HG03175 (cell line): ENCODE data around the gene RPUSD2.
A peak's percentile ranks its signal among the peaks of the same experiment; 100 is the strongest.
"Not testable (repeated sequence)": the region's sequence is repeated elsewhere in the genome, so short reads cannot be mapped to it uniquely, and the experiment has no call there.

Source experiments
- ATAC-seq: cut with Tn5 transposase; IDR thresholded peaks from one replicate; pipeline ENCODE4 v1.9.1; 2021; ENCODE audit warnings: mild to moderate bottlenecking, moderate library complexity; ENCODE audit not compliant: unreplicated experiment

RPUSD2 gene

GRCh38 chr15:40565333-40566238 is 3.5 kb upstream of the RPUSD2 start:
- no peak for ATAC-seq

GRCh38 chr15:40567111-40567510 is 2.0 kb upstream of the RPUSD2 start:
- ATAC-seq = no peak

DNA sequence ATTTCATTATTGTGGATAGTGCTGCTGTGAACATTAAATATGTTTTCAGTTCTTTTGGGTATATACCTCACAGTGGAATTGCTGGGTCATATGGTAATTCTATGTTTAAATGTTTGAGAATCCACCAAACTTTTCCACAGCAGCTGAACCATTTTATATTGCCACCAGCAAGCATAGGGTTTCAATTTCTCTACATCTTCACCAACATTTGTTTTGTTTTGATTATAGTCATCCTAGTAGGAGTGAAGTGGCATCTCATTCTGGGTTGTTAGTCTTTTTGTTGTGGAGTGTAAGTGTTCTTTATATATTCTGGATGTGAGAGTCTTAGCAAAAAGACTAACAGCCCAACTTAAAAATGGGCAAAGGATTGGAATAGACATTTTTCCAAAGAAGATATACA is 6.0 kb downstream of the RPUSD2 start:
- ATAC-seq = no peak

- ATAC-seq = not testable (repeated sequence)
These were observed 7.8 kb downstream of the RPUSD2 start for GRCh38 chr15:40576914-40577313.

- no peak for ATAC-seq
These were observed 9.8 kb downstream of the RPUSD2 start for GRCh38 chr15:40578892-40579291.

GRCh38 chr15:40581796-40582195 is 12.7 kb downstream of the RPUSD2 start:
- ATAC-seq = not testable (repeated sequence)

- ATAC-seq = no peak
These were observed 13.7 kb downstream of the RPUSD2 start for GRCh38 chr15:40582726-40583246.

GRCh38 chr15:40584191-40584590 is 15.1 kb downstream of the RPUSD2 start:
- ATAC-seq = no peak

- ATAC-seq = no peak
These were observed 21.6 kb downstream of the RPUSD2 start for GRCh38 chr15:40590667-40591050.

GRCh38 chr15:40591389-40591788 is 22.3 kb downstream of the RPUSD2 start:
- ATAC-seq = no peak

DNA sequence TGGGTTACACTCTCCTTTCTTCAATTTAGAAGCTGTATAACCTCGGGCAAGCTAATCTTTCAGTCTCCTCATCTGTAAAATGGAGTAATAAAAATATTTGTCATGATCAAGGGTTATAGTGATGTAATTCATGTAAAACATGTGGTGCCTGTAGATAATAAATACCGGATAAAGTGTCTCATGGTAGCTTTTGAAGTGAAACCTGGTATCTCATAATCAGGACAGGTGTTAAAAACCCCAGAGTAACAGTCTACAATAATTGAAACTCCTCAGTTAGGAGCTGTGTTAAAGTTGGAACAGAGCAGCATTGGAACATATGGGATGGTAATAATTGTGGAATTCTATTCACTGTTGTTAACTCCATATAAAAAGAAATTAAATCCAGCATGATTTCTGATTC is 24.1 kb downstream of the RPUSD2 start:
- no peak for ATAC-seq

DNA sequence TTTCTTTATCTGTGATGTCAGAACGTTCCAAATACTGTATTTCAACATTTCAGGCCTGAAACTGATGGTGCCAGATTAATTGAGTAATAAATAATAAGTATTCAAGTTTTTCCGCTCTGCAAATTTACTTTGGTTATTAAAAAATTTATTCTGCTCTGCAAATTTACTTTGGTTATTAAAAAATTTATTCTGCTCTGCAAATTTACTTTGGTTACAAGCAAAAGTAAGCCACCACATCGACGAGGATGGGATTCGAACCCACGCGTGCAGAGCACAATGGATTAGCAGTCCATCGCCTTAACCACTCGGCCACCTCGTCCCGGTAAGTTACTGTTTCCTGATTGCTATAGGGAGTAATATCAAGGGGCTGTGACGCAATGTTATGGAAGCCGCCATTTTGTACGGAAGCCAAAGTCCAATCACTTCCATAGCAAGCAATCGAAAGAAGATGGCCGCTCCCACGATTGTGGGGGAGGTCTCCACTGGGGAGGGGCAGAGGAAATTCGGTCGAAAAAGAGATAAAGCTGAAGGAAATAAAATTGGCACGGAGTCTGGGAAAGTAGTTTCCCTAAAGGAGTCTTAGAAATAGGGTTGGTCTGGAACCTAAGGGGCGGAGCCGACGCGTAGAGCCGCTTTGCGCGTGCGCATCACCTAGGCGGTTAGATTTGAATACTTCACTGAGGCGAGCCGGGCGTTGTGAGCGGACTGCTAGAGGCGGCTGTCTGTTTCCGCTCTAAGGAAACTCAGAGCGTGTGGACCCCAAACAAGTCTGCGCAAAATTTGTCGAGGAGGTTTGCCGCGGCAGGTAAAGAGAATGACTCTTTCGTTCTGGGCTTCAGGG is 24.7 kb downstream of the RPUSD2 start, which contains the start of gene KNL1:
TSS of gene KNL1 (plus strand) at position 662 of the 841 bp plus-strand sequence. CDS start 8,683 bp downstream, outside the sequence.
- ATAC-seq = peak; percentile 79

- peak; percentile 52 for ATAC-seq
These were observed 25.3 kb downstream of the RPUSD2 start for GRCh38 chr15:40594429-40594836.

DNA sequence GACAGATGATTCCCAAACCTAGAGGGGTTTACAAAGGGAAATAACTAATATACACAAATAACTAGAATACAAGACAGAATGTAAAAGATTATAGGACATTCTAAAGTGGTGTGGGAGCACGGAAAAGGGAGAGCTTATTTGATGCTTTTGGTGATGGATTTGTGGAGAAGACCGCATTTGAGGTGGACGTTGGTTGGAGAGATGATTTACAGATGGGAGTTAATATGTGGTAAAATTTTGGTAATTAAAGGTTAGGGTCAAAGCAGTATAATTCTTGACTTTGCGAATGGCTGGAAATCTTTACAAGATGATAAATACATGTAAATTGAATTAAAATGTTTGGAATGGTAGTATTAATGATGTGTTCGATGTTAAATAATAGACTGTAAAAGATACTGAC is 26.1 kb downstream of the RPUSD2 start:
- no peak for ATAC-seq

GRCh38 chr15:40595773-40596172 is 26.7 kb downstream of the RPUSD2 start:
- no peak for ATAC-seq

DNA sequence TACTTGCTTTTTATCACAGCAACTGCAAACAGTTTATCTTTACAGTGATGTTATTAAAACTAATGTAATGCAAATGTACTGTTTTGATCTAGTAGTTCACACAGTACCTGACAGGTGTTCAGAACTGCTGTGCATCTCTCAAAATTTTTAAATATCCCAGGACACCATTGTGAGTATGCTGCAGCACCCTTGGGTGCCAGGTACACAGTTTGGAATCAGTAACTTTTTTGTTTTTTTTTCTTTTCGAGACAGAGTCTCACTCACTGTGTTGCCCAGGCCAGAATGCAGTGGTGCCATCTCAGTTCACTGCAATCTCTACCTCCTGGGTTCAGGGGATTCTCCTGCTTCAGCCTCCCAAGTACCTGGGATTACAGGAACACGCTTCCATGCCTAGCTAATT is 27.9 kb downstream of the RPUSD2 start:
- no peak for ATAC-seq

- ATAC-seq = no peak
These were observed 29.0 kb downstream of the RPUSD2 start for GRCh38 chr15:40598126-40598525.

GRCh38 chr15:40598672-40599071 is 29.6 kb downstream of the RPUSD2 start:
- ATAC-seq = no peak

DNA sequence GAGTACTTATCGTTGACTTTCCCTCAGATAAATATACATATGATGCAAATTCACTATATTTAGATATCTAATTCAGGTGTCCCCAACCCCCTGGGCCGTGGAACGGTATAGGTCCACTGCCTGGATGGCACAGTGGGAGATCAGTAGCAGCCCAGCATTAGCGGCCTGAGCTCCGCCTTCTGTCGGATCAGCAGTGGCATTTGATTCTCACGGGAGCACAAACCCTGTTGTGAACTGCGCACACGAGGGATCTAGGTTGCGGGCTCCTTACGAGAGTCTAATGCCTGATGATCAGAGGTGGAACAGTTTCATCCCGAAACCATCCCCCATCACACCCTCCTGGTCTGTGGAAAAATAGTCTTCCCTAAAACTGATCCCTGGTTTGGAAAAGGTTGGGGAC is 31.9 kb downstream of the RPUSD2 start:
- no peak for ATAC-seq

GRCh38 chr15:40603935-40604334 is 34.8 kb downstream of the RPUSD2 start:
- ATAC-seq = no peak

DNA sequence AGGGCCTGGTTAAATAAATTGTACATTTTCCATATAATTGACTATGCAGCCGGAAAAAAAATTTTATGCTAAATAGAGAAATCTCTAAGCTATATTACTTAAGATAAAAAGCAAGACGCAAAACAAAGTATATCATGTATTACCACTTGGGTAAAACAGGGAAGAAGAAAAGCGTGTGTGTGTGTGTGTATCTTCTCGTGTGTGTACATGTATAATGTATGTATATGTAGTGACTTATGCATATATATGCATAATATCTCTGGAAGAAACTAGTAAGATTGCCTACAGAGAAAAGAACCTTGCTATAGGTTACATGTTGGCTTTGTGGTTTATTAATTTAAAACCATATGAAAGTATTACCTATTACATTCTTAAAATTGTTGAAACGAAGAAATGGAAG is 44.0 kb downstream of the RPUSD2 start:
- ATAC-seq = no peak
